CD4-positive, alpha-beta T cell (primary cell): ENCODE data around the gene SLC39A8. TPM values are rescaled to one million over a fixed set of nuclear protein-coding genes. Genes with fewer than 3 reads are reported as not detected.
A peak's percentile ranks its signal among the peaks of the same experiment; 100 is the strongest.

ENCODE experiments used
- ATAC-seq: fragments of 200-7000 bp; cut with Tn5 transposase; one replicate; pipeline ENCODE4 v1.10.0; 2022; ENCODE audit warnings: mild to moderate bottlenecking; ENCODE audit not compliant: poor library complexity
- CTCF ChIA-PET: fragments of 350-600 bp; sonication (Branson Sonifier 250); formaldehyde crosslinking; loops from one replicate; lab custom pipeline; 2021; ENCODE audit warnings: antibody characterized with exemption, inconsistent platforms; lab: Charles Lee
- POLR2A ChIA-PET: fragments of 350-600 bp; sonication (Branson Sonifier 250); formaldehyde crosslinking; loops from one replicate; lab custom pipeline; 2021; ENCODE audit warnings: antibody characterized with exemption, inconsistent platforms; lab: Charles Lee
- DNase-seq, 14 experiments: peaks; one replicate each; pipeline ENCODE4 v3.0.0-alpha.2; 2013 to 2020; ENCODE audit warnings: mixed read lengths in 2 of 14
- H3K27ac ChIP-seq, 2 donors: one replicate each; pipeline versions ENCODE4 v1.5.1 to v1.7.0; 2013; ENCODE audit warnings: low read length in 2 of 2, low read depth in 1 of 2, mild to moderate bottlenecking in 1 of 2
- H3K27me3 ChIP-seq, 2 experiments: 1 replicate in 1 of 2; 2 replicates in 1 of 2; pipeline versions ENCODE4 v1.6.1 to v1.7.0; 2013; ENCODE audit warnings: low read length in 2 of 2, control low read depth in 1 of 2, mild to moderate bottlenecking in 1 of 2, moderate library complexity in 1 of 2; ENCODE audit not compliant: insufficient read depth in 2 of 2, control insufficient read depth in 1 of 2
- H3K36me3 ChIP-seq: one replicate; pipeline ENCODE4 v1.6.1; 2013; ENCODE audit warnings: low read length, control low read depth; ENCODE audit not compliant: insufficient read depth
- H3K4me1 ChIP-seq: one replicate; pipeline ENCODE4 v1.6.1; 2013; ENCODE audit warnings: low read length, control low read depth; ENCODE audit not compliant: insufficient read depth
- H3K4me3 ChIP-seq: one replicate; pipeline ENCODE4 v1.5.1; 2013; ENCODE audit warnings: mild to moderate bottlenecking, low read length, moderate library complexity
- H3K9me3 ChIP-seq, 2 experiments: 1 replicate in 1 of 2; 2 replicates in 1 of 2; pipeline versions ENCODE4 v1.6.1 to v1.7.0; 2013; ENCODE audit warnings: low read length in 2 of 2, mild to moderate bottlenecking in 2 of 2, control low read depth in 1 of 2, moderate library complexity in 1 of 2; ENCODE audit not compliant: control insufficient read depth in 1 of 2, insufficient read depth in 1 of 2
- H3K27ac Mint-ChIP-seq: one replicate; pipeline ENCODE4 v1.8.0; 2020; ENCODE audit warnings: mixed read lengths
- H3K27me3 Mint-ChIP-seq: one replicate; pipeline ENCODE4 v1.8.0; 2021; ENCODE audit warnings: mixed read lengths
- H3K36me3 Mint-ChIP-seq: one replicate; pipeline ENCODE4 v1.8.0; 2021; ENCODE audit warnings: low read depth, mixed read lengths
- H3K4me1 Mint-ChIP-seq: one replicate; pipeline ENCODE4 v1.8.0; 2021; ENCODE audit warnings: low read depth, mixed read lengths
- H3K4me3 Mint-ChIP-seq: one replicate; pipeline ENCODE4 v1.8.0; 2020; ENCODE audit warnings: mild to moderate bottlenecking, mixed read lengths
- H3K9me3 Mint-ChIP-seq: one replicate; pipeline ENCODE4 v1.8.0; 2020; ENCODE audit warnings: mixed read lengths
- CTCF ChIP-seq: fragments of 200-600 bp; IDR thresholded peaks from one replicate; pipeline ENCODE4 v1.8.0; 2022; ENCODE audit warnings: antibody characterized with exemption, mild to moderate bottlenecking
- intact Hi-C, 2 experiments: fragments of 100-400 bp; cut with DNase I in 1 of 2; cut with micrococcal nuclease in 1 of 2; formaldehyde crosslinking; loops; one replicate each; pipeline versions ENCODE4 v1.15.1 to v1.9.0; 2023 to 2025; cut with DNase I, micrococcal nuclease
- total RNA-seq, 174 experiments: library from RNA in 2 of 174; stranded (reverse) in 2 of 174; gene quantifications; one replicate each; pipeline ENCODE4 v1.2.3 and lab custom pipeline; 2021 to 2026

Gene SLC39A8
- total RNA-seq, 2 experiments from 2014 or later: 17.9 to 18.0 TPM

- H3K4me1 ChIP-seq: no peaks in the 10 kb centered on the region
- peaks cover 10% of the 10 kb centered on the region for H3K36me3 ChIP-seq
- H3K4me3 ChIP-seq: no peak overlapping the region
- ChIA-PET POLR2A (no interaction called here), CTCF (no interaction called here)
- intact Hi-C loops: loop anchor here (1.0 to 5.0 kb wide), 2 partner anchors 1094 to 1096 kb away; no protein-coding TSS in a partner anchor
- no peaks in the 10 kb centered on the region for H3K27me3 ChIP-seq
- Mint-ChIP-seq H3K4me3 (no peak overlapping the region), H3K9me3 (no peaks in the 10 kb centered on the region), H3K27me3 (no peaks in the 10 kb centered on the region), H3K27ac (no peak overlapping the region), H3K36me3 (peaks cover 22% of the 10 kb centered on the region), H3K4me1 (peaks cover 4% of the 10 kb centered on the region)
- ATAC-seq (peak; percentile 70), DNase-seq (peak in 3 of 14 experiments; percentile 36 to 41 (median 40))
- H3K9me3 ChIP-seq: no peaks in the 10 kb centered on the region
- no peak overlapping the region for H3K27ac ChIP-seq
- peak; percentile 32 for TF ChIP-seq CTCF
Measured at GRCh38 chr4:102263024-102263787, 82.1 kb downstream of the SLC39A8 start.

GRCh38 chr4:102259702-102260101 is 85.6 kb downstream of the SLC39A8 start:
- Histone ChIP-seq H3K36me3 (peaks cover 5% of the 10 kb centered on the region), H3K27me3 (no peaks in the 10 kb centered on the region), H3K4me3 (no peak overlapping the region), H3K9me3 (no peaks in the 10 kb centered on the region), H3K27ac (no peak overlapping the region), H3K4me1 (no peaks in the 10 kb centered on the region)
- Mint-ChIP-seq H3K9me3 (no peaks in the 10 kb centered on the region), H3K36me3 (peaks cover 5% of the 10 kb centered on the region), H3K4me1 (peaks cover 4% of the 10 kb centered on the region), H3K27me3 (no peaks in the 10 kb centered on the region), H3K4me3 (no peak overlapping the region), H3K27ac (no peak overlapping the region)
- no peak for TF ChIP-seq CTCF
- ATAC-seq (no peak), DNase-seq (no peak)
- intact Hi-C loops: loop anchor here in 1 of 2 experiments (5.0 kb wide), 1 partner anchor 1092 kb away; no protein-coding TSS in a partner anchor
- ChIA-PET POLR2A (no interaction called here), CTCF (no interaction called here)

- H3K36me3 Mint-ChIP-seq: peaks cover 4% of the 10 kb centered on the region
Measured at GRCh38 chr4:102259081-102259480, 86.2 kb downstream of the SLC39A8 start.

More at GRCh38 chr4:102259081-102259480, 86.2 kb downstream of the SLC39A8 start:
- Histone ChIP-seq H3K27me3 (no peaks in the 10 kb centered on the region), H3K36me3 (peaks cover 5% of the 10 kb centered on the region), H3K9me3 (no peaks in the 10 kb centered on the region), H3K4me1 (no peaks in the 10 kb centered on the region), H3K4me3 (no peak overlapping the region), H3K27ac (no peak overlapping the region)
- H3K27me3 Mint-ChIP-seq: no peaks in the 10 kb centered on the region
- ChIA-PET CTCF (no interaction called here), POLR2A (no interaction called here)
- intact Hi-C loops: no loop called here
- H3K9me3 Mint-ChIP-seq: no peaks in the 10 kb centered on the region
- no peak for TF ChIP-seq CTCF
- H3K27ac Mint-ChIP-seq: no peak overlapping the region
- H3K4me1 Mint-ChIP-seq: peaks cover 4% of the 10 kb centered on the region
- no peak overlapping the region for H3K4me3 Mint-ChIP-seq
- ATAC-seq (no peak), DNase-seq (no peak)
